Activated naive CD4-positive, alpha-beta T cell treated with anti-CD3 and anti-CD28 coated beads, Interleukin-2, amount 10 ng/mL, durations not matched to agents 7 days and 5 days (primary cell): Measurements from ENCODE around the gene OR10H5.
"Not testable (repeated sequence)": the region's sequence is repeated elsewhere in the genome, so short reads cannot be mapped to it uniquely, and the experiment has no call there.

Experiments
- CTCF ChIA-PET: fragments of 350-600 bp; sonication (Branson Sonifier 250); formaldehyde crosslinking; loops from one replicate; lab custom pipeline; 2021; ENCODE audit warnings: antibody characterized with exemption; lab: Charles Lee
- DNase-seq: peaks from one replicate; pipeline ENCODE4 v3.0.0-alpha.2; 2020
- H3K27ac Mint-ChIP-seq: one replicate; pipeline ENCODE4 v1.8.0; 2021; ENCODE audit warnings: mild to moderate bottlenecking, moderate library complexity, mixed read lengths
- H3K27me3 Mint-ChIP-seq: one replicate; pipeline ENCODE4 v1.8.0; 2021; ENCODE audit warnings: mild to moderate bottlenecking, mixed read lengths
- H3K36me3 Mint-ChIP-seq: one replicate; pipeline ENCODE4 v1.8.0; 2021; ENCODE audit warnings: mixed read lengths
- H3K4me1 Mint-ChIP-seq: one replicate; pipeline ENCODE4 v1.8.0; 2021; ENCODE audit warnings: mixed read lengths
- H3K4me3 Mint-ChIP-seq: one replicate; pipeline ENCODE4 v1.8.0; 2021; ENCODE audit warnings: mild to moderate bottlenecking, moderate library complexity, mixed read lengths
- H3K9me3 Mint-ChIP-seq: one replicate; pipeline ENCODE4 v1.8.0; 2021; ENCODE audit warnings: mixed read lengths

The OR10H5 gene

DNA sequence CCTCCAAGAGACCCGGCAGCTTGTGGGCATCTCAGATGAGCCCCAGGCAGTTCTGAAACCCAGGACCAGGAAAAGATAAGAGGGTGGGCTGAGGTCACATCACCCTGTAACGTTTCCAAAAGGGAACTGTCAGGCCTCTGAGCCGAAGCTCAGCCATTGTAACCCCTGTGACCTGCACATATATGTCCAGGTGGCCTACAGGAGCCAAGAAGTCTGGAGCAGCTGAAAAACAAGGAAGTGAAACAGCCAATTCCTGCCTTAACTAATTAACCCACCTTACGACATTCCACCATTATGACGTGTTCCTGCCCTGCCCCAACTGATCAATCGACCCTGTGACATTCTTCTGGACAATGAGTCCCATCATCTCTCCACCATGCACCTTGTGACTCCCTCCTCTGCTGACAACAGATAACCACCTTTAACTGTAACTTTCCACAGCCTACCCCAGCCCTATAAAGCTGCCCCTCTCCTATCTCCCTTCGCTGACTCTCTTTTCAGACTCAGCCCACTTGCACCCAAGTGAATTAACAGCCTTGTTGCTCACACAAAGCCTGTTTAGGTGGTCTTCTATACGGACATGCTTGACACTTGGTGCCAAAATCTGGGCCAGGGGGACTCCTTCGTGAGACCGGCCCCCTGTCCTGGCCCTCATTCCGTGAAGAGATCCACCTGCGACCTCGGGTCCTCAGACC, 41.3 kb downstream of the OR10H5 start:
- DNase-seq, H3K36me3 Mint-ChIP-seq, CTCF ChIA-PET, H3K9me3 Mint-ChIP-seq, H3K4me3 Mint-ChIP-seq, H3K27ac Mint-ChIP-seq, H3K4me1 Mint-ChIP-seq: not testable (repeated sequence)
- peaks cover 28% of the 10 kb centered on the region for H3K27me3 Mint-ChIP-seq

DNA sequence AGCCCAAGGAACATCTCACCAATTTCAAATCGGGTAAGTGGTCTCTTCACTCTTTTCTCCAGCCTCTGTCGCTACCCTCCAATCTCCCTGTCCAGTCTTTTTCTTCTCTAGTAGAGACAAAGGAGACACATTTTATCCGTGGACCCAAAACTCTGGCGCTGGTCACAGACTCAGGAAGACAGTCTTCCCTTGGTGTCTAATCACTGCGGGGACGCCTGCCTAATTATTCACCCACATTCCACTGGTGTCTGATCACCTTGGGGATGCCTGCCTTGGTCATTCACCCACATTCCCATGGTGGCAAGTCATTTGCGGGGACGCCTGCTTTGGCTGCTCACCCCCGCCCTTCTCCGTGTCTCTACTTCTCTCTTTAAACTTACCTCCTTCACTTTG, 41.8 kb downstream of the OR10H5 start:
- DNase-seq = no peak
- CTCF ChIA-PET = no interaction called here
- Mint-ChIP-seq H3K9me3 (no peaks in the 10 kb centered on the region), H3K4me1 (no peaks in the 10 kb centered on the region), H3K27ac (no peak overlapping the region), H3K4me3 (no peak overlapping the region), H3K27me3 (peaks cover 28% of the 10 kb centered on the region), H3K36me3 (no peaks in the 10 kb centered on the region)

DNA sequence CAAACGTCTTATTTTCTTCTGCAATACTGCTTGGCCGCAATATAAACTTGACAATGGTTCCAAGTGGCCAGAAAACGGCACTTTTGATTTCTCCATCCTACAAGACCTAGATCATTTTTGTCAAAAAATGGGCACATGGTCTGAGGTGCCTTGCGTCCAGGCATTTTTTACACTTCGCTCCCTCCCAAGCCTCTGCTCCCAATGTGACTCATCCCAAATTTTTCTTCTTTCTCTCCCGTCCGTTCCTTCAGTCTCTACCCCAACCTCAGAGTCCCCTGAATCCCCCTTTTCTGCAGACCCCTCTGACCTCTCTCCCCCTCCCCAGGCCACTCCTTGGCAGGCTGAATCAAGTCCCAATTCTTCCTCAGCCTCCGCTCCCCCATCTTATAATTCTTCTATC, 42.3 kb downstream of the OR10H5 start:
- Mint-ChIP-seq H3K4me3 (no peak overlapping the region), H3K4me1 (peaks cover under 1% of the 10 kb centered on the region), H3K27ac (no peak overlapping the region), H3K36me3 (no peaks in the 10 kb centered on the region), H3K27me3 (peaks cover 28% of the 10 kb centered on the region), H3K9me3 (no peaks in the 10 kb centered on the region)
- CTCF ChIA-PET = no interaction called here
- DNase-seq = no peak

DNA sequence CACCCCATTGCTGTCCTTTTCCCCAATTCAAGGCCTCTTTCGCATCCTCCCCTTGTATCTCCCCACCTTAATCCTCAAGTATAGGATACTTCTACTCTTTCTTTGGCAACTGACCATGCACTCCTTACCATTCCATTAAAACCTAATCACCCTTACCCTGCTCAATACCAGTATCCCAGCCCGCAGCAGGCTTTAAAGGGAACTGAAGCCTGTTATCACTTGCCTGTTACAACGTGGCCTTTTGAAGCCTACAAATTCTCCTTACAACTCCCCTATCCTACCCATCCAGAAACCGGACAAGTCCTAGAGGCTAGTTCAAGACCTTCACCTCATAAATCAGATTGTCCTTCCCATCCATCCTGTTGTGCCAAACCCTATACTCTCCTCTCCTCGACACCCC, 44.2 kb downstream of the OR10H5 start:
- CTCF ChIA-PET = no interaction called here
- Mint-ChIP-seq H3K4me1 (peaks cover 12% of the 10 kb centered on the region), H3K9me3 (no peaks in the 10 kb centered on the region), H3K27me3 (peaks cover 20% of the 10 kb centered on the region), H3K27ac (no peak overlapping the region), H3K36me3 (peaks cover 3% of the 10 kb centered on the region), H3K4me3 (no peak overlapping the region)
- DNase-seq = no peak

DNA sequence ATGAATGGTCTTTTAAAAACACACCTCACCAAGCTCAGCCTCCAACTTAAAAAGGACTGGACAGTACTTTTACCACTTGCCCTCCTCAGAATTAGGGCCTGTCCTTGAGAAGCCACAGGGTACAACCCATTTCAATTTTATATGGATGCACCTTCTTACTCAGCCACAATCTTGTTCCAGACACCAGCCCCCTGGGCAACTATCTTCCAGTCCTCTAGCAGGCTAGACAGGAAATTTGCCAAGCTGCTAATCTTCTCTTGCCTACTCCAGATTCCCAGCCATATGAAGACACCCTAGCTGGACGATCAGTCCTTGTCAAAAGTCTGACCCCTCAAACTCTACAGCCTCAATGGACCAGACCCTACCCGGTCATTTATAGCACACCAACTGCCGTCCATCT, 46.8 kb downstream of the OR10H5 start:
- H3K9me3 Mint-ChIP-seq, H3K27ac Mint-ChIP-seq, DNase-seq, H3K4me3 Mint-ChIP-seq, CTCF ChIA-PET, H3K36me3 Mint-ChIP-seq: not testable (repeated sequence)
- Mint-ChIP-seq H3K4me1 (peaks cover 30% of the 10 kb centered on the region), H3K27me3 (peaks cover 14% of the 10 kb centered on the region)

DNA sequence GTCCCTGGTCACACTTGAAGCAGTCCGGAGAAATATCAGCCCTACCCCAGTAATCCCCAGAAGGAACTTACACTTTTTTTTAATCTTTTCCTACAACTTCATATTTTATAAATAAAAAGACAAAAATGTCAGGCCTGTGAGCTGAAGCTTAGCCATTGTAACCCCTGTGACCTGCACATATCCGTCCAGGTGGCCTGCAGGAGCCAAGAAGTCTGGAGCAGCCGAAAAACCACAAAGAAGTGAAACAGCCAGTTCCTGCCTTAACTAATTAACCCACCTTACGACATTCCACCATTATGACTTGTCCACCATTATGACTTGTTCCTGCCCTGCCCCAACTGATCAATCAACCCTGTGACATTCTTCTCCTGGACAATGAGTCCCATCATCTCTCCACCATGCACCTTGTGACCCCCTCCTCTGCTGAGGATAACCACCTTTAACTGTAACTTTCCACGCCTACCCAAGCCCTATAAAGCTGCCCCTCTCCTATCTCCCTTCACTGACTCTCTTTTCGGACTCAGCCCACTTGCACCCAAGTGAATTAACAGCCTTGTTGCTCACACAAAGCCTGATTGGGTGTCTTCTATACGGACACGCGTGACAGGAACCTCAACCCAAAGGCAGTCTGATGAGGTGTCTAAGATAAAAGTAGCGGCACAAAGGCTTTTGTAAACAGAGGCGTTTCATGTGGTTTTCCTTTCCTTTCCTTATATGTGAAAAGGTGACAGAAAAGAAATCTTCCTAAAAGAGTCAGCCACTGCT, 48.3 kb downstream of the OR10H5 start:
- H3K36me3 Mint-ChIP-seq, CTCF ChIA-PET, H3K27me3 Mint-ChIP-seq, H3K9me3 Mint-ChIP-seq: not testable (repeated sequence)
- DNase-seq = peak; percentile 77
- peaks cover 33% of the 10 kb centered on the region for H3K4me1 Mint-ChIP-seq
- H3K27ac Mint-ChIP-seq = peak overlapping the region; percentile 99
- peak overlapping the region; percentile 87 for H3K4me3 Mint-ChIP-seq

DNA sequence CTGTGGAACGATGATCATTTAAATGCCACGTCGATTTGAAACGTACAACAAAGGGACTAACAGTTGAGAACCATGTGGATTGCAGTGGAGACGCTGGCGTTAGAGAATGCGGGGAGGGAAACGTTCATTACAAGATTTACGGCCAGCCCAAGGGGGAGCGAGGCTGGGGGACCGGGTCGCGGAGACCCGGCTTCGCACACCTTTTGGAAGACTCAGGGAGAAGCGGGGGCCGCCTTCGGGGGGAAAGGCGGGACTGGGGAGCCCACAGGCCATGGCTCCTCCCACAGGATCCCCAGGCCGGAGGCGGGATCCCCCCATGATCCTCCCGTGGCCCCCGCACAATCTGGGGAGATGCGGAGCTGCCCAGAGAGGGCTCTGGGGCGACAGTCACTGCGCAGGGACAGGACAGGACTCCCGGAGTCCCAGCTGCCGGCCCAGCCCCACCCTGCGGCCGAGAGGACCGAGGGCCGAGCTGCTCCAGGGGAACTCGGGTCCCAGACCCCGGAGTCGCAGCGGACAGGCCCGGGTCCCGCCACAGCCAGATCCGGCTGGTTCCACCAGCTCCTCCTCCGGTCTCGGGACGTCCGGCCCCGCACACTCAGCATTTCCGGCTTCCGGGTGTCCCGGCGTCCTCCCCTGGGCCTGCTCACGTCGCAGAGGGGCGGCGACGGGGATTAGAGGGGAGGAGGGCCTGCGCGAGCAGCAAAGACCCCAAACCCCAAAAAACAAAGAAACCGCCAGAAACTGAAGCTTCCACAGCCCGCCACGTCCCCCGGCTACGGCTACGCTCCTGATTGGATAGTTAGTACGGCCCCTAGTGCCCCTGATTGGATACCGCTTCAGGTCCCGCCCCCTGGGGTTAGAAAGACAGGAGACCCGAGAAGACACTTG, 49.1 kb downstream of the OR10H5 start:
- peak overlapping the region; percentile 87 for H3K4me3 Mint-ChIP-seq
- CTCF ChIA-PET = no interaction called here
- no peaks in the 10 kb centered on the region for H3K9me3 Mint-ChIP-seq
- peak; percentile 98 for DNase-seq
- peaks cover 3% of the 10 kb centered on the region for H3K36me3 Mint-ChIP-seq
- peaks cover 33% of the 10 kb centered on the region for H3K4me1 Mint-ChIP-seq
- peak overlapping the region; percentile 99 for H3K27ac Mint-ChIP-seq
- no peaks in the 10 kb centered on the region for H3K27me3 Mint-ChIP-seq

DNA sequence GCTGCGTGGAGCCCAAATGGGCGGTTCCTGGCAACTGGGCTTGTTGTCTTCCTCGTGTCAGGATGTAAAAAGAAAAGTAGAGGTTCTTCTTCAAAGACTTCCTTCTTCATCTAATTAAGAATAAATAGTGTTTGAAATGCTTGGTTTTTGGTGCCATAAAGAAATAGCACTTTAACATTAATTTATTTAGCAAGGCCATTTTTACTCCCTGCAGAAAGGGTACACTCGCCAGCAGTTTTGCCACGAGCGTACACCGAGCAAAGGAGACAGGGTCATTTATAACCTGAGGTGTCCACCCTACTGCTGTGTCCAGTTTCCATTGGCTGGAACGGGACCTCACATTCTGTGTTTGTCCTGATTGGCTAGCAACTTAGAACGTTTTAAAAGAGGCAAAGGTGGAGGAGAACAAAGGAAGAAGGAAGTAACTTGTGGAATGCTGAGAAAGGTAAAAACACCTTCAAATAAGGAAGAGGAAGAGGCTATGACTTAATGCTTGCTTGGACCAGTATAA, 49.8 kb downstream of the OR10H5 start:
- CTCF ChIA-PET = interaction anchor here (1.1 to 1.7 kb wide), 2 partner anchors 33 to 207 kb away, joined by 3 to 5 read pairs; no protein-coding TSS in a partner anchor
- DNase-seq = no peak
- no peaks in the 10 kb centered on the region for H3K9me3 Mint-ChIP-seq
- peaks cover 40% of the 10 kb centered on the region for H3K4me1 Mint-ChIP-seq
- H3K36me3 Mint-ChIP-seq = peaks cover 3% of the 10 kb centered on the region
- peak overlapping the region; percentile 99 for H3K27ac Mint-ChIP-seq
- H3K4me3 Mint-ChIP-seq = peak overlapping the region; percentile 87
- H3K27me3 Mint-ChIP-seq = no peaks in the 10 kb centered on the region

DNA sequence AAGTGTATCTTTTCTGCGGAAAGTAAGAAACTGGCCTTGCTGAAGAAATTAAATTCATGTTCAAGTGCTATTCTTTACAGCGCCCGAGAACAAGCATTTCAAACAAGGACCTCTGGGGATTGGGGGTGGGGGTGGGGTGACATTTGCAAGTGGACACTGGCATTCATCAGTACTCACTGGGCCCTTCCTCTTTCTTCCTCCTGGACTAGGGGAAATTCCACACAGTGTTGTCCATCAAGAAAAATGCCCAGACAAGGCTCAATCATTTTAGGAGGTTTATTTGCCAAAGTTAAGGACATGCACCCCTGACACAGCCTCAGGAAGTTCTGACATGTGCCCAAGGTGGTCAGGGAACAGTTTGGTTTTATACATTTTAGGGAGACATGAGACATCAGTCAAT, 50.9 kb downstream of the OR10H5 start:
- Mint-ChIP-seq H3K4me1 (peaks cover 48% of the 10 kb centered on the region), H3K36me3 (peaks cover 3% of the 10 kb centered on the region), H3K27me3 (no peaks in the 10 kb centered on the region), H3K9me3 (no peaks in the 10 kb centered on the region), H3K4me3 (peak overlapping the region; percentile 32), H3K27ac (peak overlapping the region; percentile 35)
- no peak for DNase-seq
- CTCF ChIA-PET = interaction anchor here (1.1 to 1.7 kb wide), 2 partner anchors 32 to 209 kb away, joined by 3 to 5 read pairs; no protein-coding TSS in a partner anchor

DNA sequence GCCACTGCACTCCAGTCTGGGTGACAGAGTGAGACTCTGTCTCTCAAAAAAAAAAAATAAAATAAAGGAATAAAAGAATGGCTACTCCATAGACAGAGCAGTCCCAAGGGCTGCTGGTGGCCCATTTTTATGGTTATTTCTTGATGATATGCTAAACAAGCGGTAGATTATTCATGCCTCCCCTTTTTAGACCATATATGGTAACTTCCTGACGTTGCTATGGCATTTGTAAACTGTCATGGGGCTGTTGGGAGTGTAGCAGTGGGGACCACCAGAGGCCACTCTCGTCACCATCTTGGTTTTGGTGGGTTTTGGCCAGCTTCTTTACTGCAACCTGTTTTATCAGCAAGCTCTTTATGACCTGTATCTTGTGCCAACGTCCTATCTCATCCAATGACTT, 52.4 kb downstream of the OR10H5 start:
- DNase-seq, H3K4me3 Mint-ChIP-seq, H3K27ac Mint-ChIP-seq, H3K27me3 Mint-ChIP-seq, H3K36me3 Mint-ChIP-seq, H3K9me3 Mint-ChIP-seq: not testable (repeated sequence)
- peaks cover 60% of the 10 kb centered on the region for H3K4me1 Mint-ChIP-seq
- CTCF ChIA-PET = interaction anchor here (1.2 kb wide), 1 partner anchor 210 kb away, joined by 4 read pairs; no protein-coding TSS in a partner anchor

DNA sequence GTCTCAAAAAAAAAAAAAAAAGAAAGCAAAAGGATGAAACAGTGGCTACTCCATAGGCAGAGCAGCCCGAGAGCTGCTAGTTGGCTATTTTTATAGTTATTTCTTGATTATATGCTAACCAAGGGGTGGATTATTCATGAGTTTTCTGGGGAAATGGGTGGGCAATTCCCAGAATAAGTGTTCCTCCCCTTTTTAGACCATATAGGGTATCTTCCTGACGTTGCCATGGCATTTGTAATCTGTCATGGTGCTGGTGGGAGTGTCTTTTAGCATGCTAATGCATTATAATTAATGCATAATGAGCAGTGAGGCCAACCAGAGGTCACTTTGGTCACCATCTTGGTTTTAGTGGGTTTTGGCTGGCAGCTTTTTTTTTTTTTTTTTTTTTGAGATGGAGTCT, 53.4 kb downstream of the OR10H5 start:
- Mint-ChIP-seq H3K36me3 (peaks cover 5% of the 10 kb centered on the region), H3K27me3 (no peaks in the 10 kb centered on the region), H3K4me1 (peaks cover 57% of the 10 kb centered on the region), H3K9me3 (no peaks in the 10 kb centered on the region), H3K27ac (no peak overlapping the region), H3K4me3 (no peak overlapping the region)
- no peak for DNase-seq
- CTCF ChIA-PET = interaction anchor here (1.5 kb wide), 1 partner anchor 8 kb away, joined by 3 read pairs; no protein-coding TSS in a partner anchor

DNA sequence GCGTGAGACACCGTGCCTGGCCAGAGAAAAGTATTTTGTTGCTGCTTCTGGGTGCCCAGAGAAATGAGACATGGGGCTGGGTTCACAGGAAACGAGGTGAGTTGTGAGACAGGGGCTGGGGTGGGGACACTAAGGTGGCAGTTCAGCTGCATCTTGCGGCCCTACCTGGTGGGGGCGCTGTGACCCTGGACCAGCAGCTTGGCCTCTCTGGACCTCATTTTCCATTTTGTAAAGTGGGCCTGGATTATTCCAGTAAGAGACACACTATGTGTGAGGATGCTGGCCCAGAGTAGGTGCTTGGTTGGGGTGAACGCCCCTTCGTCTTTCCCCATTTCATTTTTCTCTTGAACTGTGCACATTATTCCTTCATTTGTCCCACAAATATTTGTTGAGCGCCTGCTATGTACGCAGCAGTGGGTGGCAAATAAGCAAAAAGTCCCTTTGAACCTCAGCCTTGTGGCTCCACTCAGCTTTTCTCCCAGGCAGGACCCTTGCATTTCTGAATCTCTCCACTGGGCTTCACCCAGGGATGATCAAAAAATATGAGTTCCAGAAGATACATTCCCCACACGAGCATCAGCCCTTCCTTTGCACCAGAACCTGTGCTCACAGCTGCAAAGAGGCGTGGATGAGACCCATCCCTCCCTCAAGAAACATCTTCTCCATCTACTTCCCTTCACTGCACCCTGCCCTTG, 54.6 kb downstream of the OR10H5 start:
- CTCF ChIA-PET = interaction anchor here (1.5 kb wide), 1 partner anchor 9 kb away, joined by 3 read pairs; no protein-coding TSS in a partner anchor
- Mint-ChIP-seq H3K4me1 (peaks cover 61% of the 10 kb centered on the region), H3K36me3 (peaks cover 4% of the 10 kb centered on the region), H3K27me3 (peaks cover 7% of the 10 kb centered on the region), H3K27ac (no peak overlapping the region), H3K9me3 (no peaks in the 10 kb centered on the region), H3K4me3 (no peak overlapping the region)
- DNase-seq = peak; percentile 27

DNA sequence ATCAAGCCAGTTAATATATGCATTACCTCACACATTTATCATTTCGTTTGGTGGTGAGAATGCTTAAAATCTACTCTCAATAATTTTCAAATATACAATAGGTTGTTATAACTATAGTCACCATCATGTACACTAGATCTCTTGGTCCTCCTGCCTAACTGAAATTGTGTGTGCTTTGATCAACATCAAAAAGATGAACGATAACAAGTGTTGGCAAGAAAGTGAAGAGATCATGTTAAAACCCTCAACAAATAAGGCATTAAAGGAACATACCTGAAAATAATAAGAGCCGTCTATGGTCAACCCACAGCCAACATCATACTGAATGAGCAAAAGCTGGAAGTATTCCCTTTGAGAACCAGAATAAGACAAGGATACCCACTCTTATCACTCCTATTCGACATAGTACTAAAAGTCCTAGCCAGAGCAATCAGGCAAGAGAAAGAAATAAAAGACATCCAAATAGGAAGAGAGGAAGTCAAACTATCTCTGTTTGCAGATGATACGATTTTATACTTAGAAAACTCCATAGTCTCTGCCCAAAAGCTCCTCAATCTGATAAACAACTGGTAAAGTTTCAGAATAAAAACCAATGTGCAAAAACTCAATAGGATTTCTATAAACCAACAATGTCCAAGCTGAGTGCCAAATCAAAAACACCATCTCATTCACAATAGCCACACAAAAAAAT, 55.9 kb downstream of the OR10H5 start:
- no peak overlapping the region for H3K4me3 Mint-ChIP-seq
- CTCF ChIA-PET = interaction anchor here (0.8 kb wide), 1 partner anchor 9 kb away, joined by 3 read pairs; no protein-coding TSS in a partner anchor
- no peaks in the 10 kb centered on the region for H3K9me3 Mint-ChIP-seq
- no peak for DNase-seq
- peaks cover 4% of the 10 kb centered on the region for H3K36me3 Mint-ChIP-seq
- H3K4me1 Mint-ChIP-seq = peaks cover 50% of the 10 kb centered on the region
- peak overlapping the region; percentile 82 for H3K27ac Mint-ChIP-seq
- H3K27me3 Mint-ChIP-seq = peaks cover 10% of the 10 kb centered on the region
